HG03135 (cell line): ENCODE results near the gene TMED10.
"Not testable (repeated sequence)": the region's sequence is repeated elsewhere in the genome, so short reads cannot be mapped to it uniquely, and the experiment has no call there.

Experiments used
- ATAC-seq: cut with Tn5 transposase; IDR thresholded peaks from one replicate; pipeline ENCODE4 v1.9.1; 2021; ENCODE audit warnings: mild to moderate bottlenecking, moderate library complexity; ENCODE audit not compliant: unreplicated experiment

Gene TMED10

GRCh38 chr14:75191100-75191499, 14.7 kb upstream of the TMED10 start:
- no peak for ATAC-seq

GRCh38 chr14:75190023-75190422, 13.6 kb upstream of the TMED10 start:
- ATAC-seq, result no peak

GRCh38 chr14:75188520-75189268, 12.3 kb upstream of the TMED10 start:
- ATAC-seq, result no peak

- ATAC-seq, result no peak
Measured at GRCh38 chr14:75188086-75188485, 11.7 kb upstream of the TMED10 start.

- ATAC-seq, result no peak
Measured at GRCh38 chr14:75186953-75187352, 10.5 kb upstream of the TMED10 start.

- ATAC-seq, result no peak
Measured at GRCh38 chr14:75185251-75186040, 9.0 kb upstream of the TMED10 start.

GRCh38 chr14:75184492-75184891, 8.1 kb upstream of the TMED10 start:
- no peak for ATAC-seq

- no peak for ATAC-seq
Measured at GRCh38 chr14:75184039-75184438, 7.6 kb upstream of the TMED10 start.

- no peak for ATAC-seq
Measured at GRCh38 chr14:75183225-75183624, 6.8 kb upstream of the TMED10 start.

GRCh38 chr14:75182821-75183220, 6.4 kb upstream of the TMED10 start:
- no peak for ATAC-seq

- ATAC-seq, result not testable (repeated sequence)
Measured at GRCh38 chr14:75182163-75182562, 5.8 kb upstream of the TMED10 start.

- no peak for ATAC-seq
Measured at GRCh38 chr14:75181293-75182062, 5.1 kb upstream of the TMED10 start.

GRCh38 chr14:75175677-75176141, 703 bp downstream of the TMED10 start:
- ATAC-seq, result peak; percentile 12

- no peak for ATAC-seq
Measured at GRCh38 chr14:75174066-75174465, 2.3 kb downstream of the TMED10 start.

GRCh38 chr14:75170772-75171171, 5.6 kb downstream of the TMED10 start:
- no peak for ATAC-seq

GRCh38 chr14:75168586-75169335, 7.7 kb downstream of the TMED10 start:
- ATAC-seq, result no peak

- no peak for ATAC-seq
Measured at GRCh38 chr14:75167325-75167724, 9.1 kb downstream of the TMED10 start.

- no peak for ATAC-seq
Measured at GRCh38 chr14:75165586-75166391, 10.6 kb downstream of the TMED10 start.

- no peak for ATAC-seq
Measured at GRCh38 chr14:75164809-75165208, 11.6 kb downstream of the TMED10 start.

GRCh38 chr14:75163677-75164076, 12.7 kb downstream of the TMED10 start:
- ATAC-seq, result no peak
